HG02642 (cell line): ENCODE measurements around the gene SLC29A3.

Experiments used
- ATAC-seq: cut with Tn5 transposase; IDR thresholded peaks from one replicate; pipeline ENCODE4 v1.9.1; 2021; ENCODE audit warnings: mild to moderate bottlenecking; ENCODE audit not compliant: unreplicated experiment, poor library complexity

SLC29A3 gene

GRCh38 chr10:71343392-71343773, 24.3 kb downstream of the SLC29A3 start:
- no peak for ATAC-seq

GRCh38 chr10:71344154-71344925, 25.3 kb downstream of the SLC29A3 start:
- no peak for ATAC-seq

GRCh38 chr10:71344993-71345480, 26.0 kb downstream of the SLC29A3 start:
- ATAC-seq, result no peak

GRCh38 chr10:71345694-71346093, 26.6 kb downstream of the SLC29A3 start:
- no peak for ATAC-seq

- ATAC-seq, result no peak
These were observed 27.7 kb downstream of the SLC29A3 start for GRCh38 chr10:71346731-71347130.

GRCh38 chr10:71347587-71348395, 28.7 kb downstream of the SLC29A3 start:
- ATAC-seq, result no peak

- ATAC-seq, result no peak
These were observed 29.8 kb downstream of the SLC29A3 start for GRCh38 chr10:71348850-71349249.

GRCh38 chr10:71349406-71349805, 30.3 kb downstream of the SLC29A3 start:
- no peak for ATAC-seq

GRCh38 chr10:71351087-71351486, 32.0 kb downstream of the SLC29A3 start:
- ATAC-seq, result no peak

- no peak for ATAC-seq
These were observed 32.7 kb downstream of the SLC29A3 start for GRCh38 chr10:71351628-71352319.

GRCh38 chr10:71353639-71354038, 34.6 kb downstream of the SLC29A3 start:
- no peak for ATAC-seq

GRCh38 chr10:71354776-71355175, 35.7 kb downstream of the SLC29A3 start:
- no peak for ATAC-seq

- no peak for ATAC-seq
These were observed 36.8 kb downstream of the SLC29A3 start for GRCh38 chr10:71355886-71356285.

GRCh38 chr10:71357792-71358265, 38.8 kb downstream of the SLC29A3 start:
- no peak for ATAC-seq

GRCh38 chr10:71358277-71358676, 39.2 kb downstream of the SLC29A3 start:
- ATAC-seq, result no peak

GRCh38 chr10:71358906-71359305, 39.8 kb downstream of the SLC29A3 start:
- ATAC-seq, result peak; percentile 12

GRCh38 chr10:71359364-71360046, 40.4 kb downstream of the SLC29A3 start:
- ATAC-seq, result peak; percentile 48

GRCh38 chr10:71360735-71361134, 41.7 kb downstream of the SLC29A3 start:
- ATAC-seq, result no peak

GRCh38 chr10:71361581-71361980, 42.5 kb downstream of the SLC29A3 start:
- ATAC-seq, result no peak

- ATAC-seq, result no peak
These were observed 43.1 kb downstream of the SLC29A3 start for GRCh38 chr10:71362141-71362540.
